SU-DHL-6 (cell line): ENCODE data around the gene ZNF829.

Source experiments
- H2AFZ ChIP-seq: fragments of 200-600 bp; sonication (generic); 2 replicates; pipeline ENCODE4 v1.6.1; 2014; ENCODE audit warnings: low read depth, mild to moderate bottlenecking, moderate library complexity, mixed read lengths, antibody characterized with exemption, low read length; ENCODE audit not compliant: severe bottlenecking
- H3F3A ChIP-seq: fragments of 200-600 bp; shearing (Covaris generic); 2 replicates; pipeline ENCODE4 v1.6.0; 2016; ENCODE audit warnings: antibody characterized with exemption, mild to moderate bottlenecking; ENCODE audit not compliant: insufficient read depth
- H3K27ac ChIP-seq: fragments of 200-600 bp; sonication (generic); 2 replicates; pipeline ENCODE4 v1.5.1; 2016; ENCODE audit warnings: low read depth, mild to moderate bottlenecking, low read length, moderate library complexity, mixed read lengths
- H3K27me3 ChIP-seq: fragments of 200-600 bp; sonication (generic), shearing (Covaris generic); 2 replicates; pipeline ENCODE4 v1.6.0; 2014; ENCODE audit warnings: mild to moderate bottlenecking, low read length
- H3K36me3 ChIP-seq: fragments of 200-600 bp; sonication (generic); 2 replicates; pipeline ENCODE4 v1.6.1; 2014; ENCODE audit warnings: mild to moderate bottlenecking, low read length, mixed read lengths
- H3K4me2 ChIP-seq: fragments of 300-600, 200-600 bp; shearing (Covaris generic), sonication (generic); 2 replicates; pipeline ENCODE4 v1.6.0; 2014; ENCODE audit warnings: low read length, low read depth, mild to moderate bottlenecking; ENCODE audit not compliant: poor library complexity, severe bottlenecking
- H3K4me3 ChIP-seq: fragments of 200-600 bp; sonication (generic); 2 replicates; pipeline ENCODE4 v1.5.1; 2014; ENCODE audit warnings: antibody characterized with exemption, low read length, mild to moderate bottlenecking, mixed read lengths; ENCODE audit not compliant: insufficient read depth, poor library complexity, severe bottlenecking
- H3K79me2 ChIP-seq: fragments of 200-600 bp; sonication (generic); 2 replicates; pipeline ENCODE4 v1.6.1; 2014; ENCODE audit warnings: mild to moderate bottlenecking, low read length, moderate library complexity; ENCODE audit not compliant: insufficient read depth
- H3K9ac ChIP-seq: fragments of 200-600 bp; sonication (generic); 2 replicates; pipeline ENCODE4 v1.7.0; 2014; ENCODE audit warnings: mild to moderate bottlenecking, low read length
- H3K9me2 ChIP-seq: fragments of 200-600 bp; sonication (generic); replicated peaks from 2 replicates; pipeline ENCODE4 v1.6.1; 2014; ENCODE audit warnings: low read length; ENCODE audit not compliant: insufficient read depth
- H3K9me3 ChIP-seq: fragments of 200-600 bp; sonication (generic); 2 replicates; pipeline ENCODE4 v1.6.1; 2014; ENCODE audit warnings: low read length, mixed read lengths; ENCODE audit not compliant: insufficient read depth
- H4K20me1 ChIP-seq: fragments of 200-600 bp; sonication (generic); 2 replicates; pipeline ENCODE4 v1.6.1; 2014; ENCODE audit warnings: low read depth, mild to moderate bottlenecking, antibody characterized with exemption, low read length, moderate library complexity, mixed read lengths
- CTCF ChIP-seq: fragments of 200-600 bp; sonication (generic); IDR thresholded peaks from one replicate; pipeline ENCODE4 v1.5.1; 2017; ENCODE audit warnings: antibody characterized with exemption, mild to moderate bottlenecking, low read length, moderate library complexity; ENCODE audit not compliant: insufficient read depth, poor library complexity, severe bottlenecking
- EZH2phosphoT487 ChIP-seq: fragments of 200-600 bp; sonication (generic), shearing (Covaris generic); conservative IDR thresholded peaks from 2 replicates; pipeline ENCODE4 v1.6.1; 2018; ENCODE audit warnings: mild to moderate bottlenecking, antibody characterized with exemption, low read length, moderate library complexity, mixed read lengths

ZNF829 gene

GRCh38 chr19:36915992-36916830, at the start of gene ZNF829, which contains the start of gene ZNF568:
TSS of gene ZNF829 (minus strand) at chr19:36916291. CDS start at chr19:36915167, 1,124 bp downstream.
TSS of gene ZNF568 (plus strand) at chr19:36916332. CDS start at chr19:36922771, 6,439 bp downstream.
- Histone ChIP-seq H2AFZ (peak within 1 kb of the TSS; percentile 90), H3K9me3 (peaks cover 20% of the 10 kb centered on the region; the same call in 1 of the 2 replicates), H3F3A (no peaks in the 10 kb centered on the region), H3K79me2 (no peaks in the 10 kb centered on the region), H3K9ac (peak within 1 kb of the TSS; percentile 55), H3K4me2 (peak within 1 kb of the TSS; percentile 49), H3K27me3 (no peaks in the 10 kb centered on the region), H3K4me3 (peak within 1 kb of the TSS; percentile 54), H4K20me1 (no peaks in the 10 kb centered on the region), H3K9me2 (no peaks in the 10 kb centered on the region), H3K27ac (peak within 1 kb of the TSS; percentile 60; the same call in 1 of the 2 replicates), H3K36me3 (no peaks in the 10 kb centered on the region)
- TF ChIP-seq EZH2phosphoT487 (no peak), CTCF (peak; percentile 26)

GRCh38 chr19:36963280-36963679, 47.2 kb upstream of the ZNF829 start:
- no peak overlapping the region for H3K27ac ChIP-seq
- no peak overlapping the region for H2AFZ ChIP-seq
- TF ChIP-seq CTCF = no peak
- TF ChIP-seq EZH2phosphoT487 = no peak
- no peaks in the 10 kb centered on the region for H3K79me2 ChIP-seq
- H3K9me3 ChIP-seq = peaks cover 8% of the 10 kb centered on the region; the same call in 1 of the 2 replicates
- H3K9me2 ChIP-seq = no peaks in the 10 kb centered on the region
- H4K20me1 ChIP-seq = no peaks in the 10 kb centered on the region
- H3K27me3 ChIP-seq = no peaks in the 10 kb centered on the region
- no peak overlapping the region for H3K4me3 ChIP-seq
- H3K4me2 ChIP-seq = no peak overlapping the region
- H3K36me3 ChIP-seq = no peaks in the 10 kb centered on the region
- H3F3A ChIP-seq = no peaks in the 10 kb centered on the region
- H3K9ac ChIP-seq = no peak overlapping the region

GRCh38 chr19:36962346-36962745, 46.3 kb upstream of the ZNF829 start:
- Histone ChIP-seq H3F3A (no peaks in the 10 kb centered on the region), H3K36me3 (no peaks in the 10 kb centered on the region), H3K9ac (no peak overlapping the region), H3K27ac (no peak overlapping the region), H2AFZ (no peak overlapping the region), H3K4me3 (no peak overlapping the region), H3K9me3 (peaks cover 8% of the 10 kb centered on the region; the same call in 1 of the 2 replicates), H3K4me2 (no peak overlapping the region), H3K79me2 (no peaks in the 10 kb centered on the region), H4K20me1 (no peaks in the 10 kb centered on the region), H3K9me2 (no peaks in the 10 kb centered on the region), H3K27me3 (no peaks in the 10 kb centered on the region)
- TF ChIP-seq CTCF (no peak), EZH2phosphoT487 (no peak)
